Smooth muscle cell of the brain vasculature (primary cell): ENCODE measurements around the gene KRT33A.
"Not testable (repeated sequence)": the region's sequence is repeated elsewhere in the genome, so short reads cannot be mapped to it uniquely, and the experiment has no call there.

Experiments
- DNase-seq: peaks from one replicate; pipeline ENCODE4 v3.0.0-alpha.2; 2012; ENCODE audit warnings: low read depth, low spot score

The KRT33A gene

GRCh38 chr17:41363881-41364280 lies 13.3 kb upstream of the KRT33A start:
- no peak for DNase-seq

- no peak for DNase-seq
These were observed 9.8 kb upstream of the KRT33A start for GRCh38 chr17:41360296-41360995.

GRCh38 chr17:41354536-41354935 lies 3.9 kb upstream of the KRT33A start:
- no peak for DNase-seq

GRCh38 chr17:41352597-41353366 lies 2.2 kb upstream of the KRT33A start:
- DNase-seq, result no peak

GRCh38 chr17:41351177-41351576 lies 549 bp upstream of the KRT33A start:
- no peak for DNase-seq

- DNase-seq, result no peak
These were observed 2.5 kb downstream of the KRT33A start for GRCh38 chr17:41347869-41348760.

- not testable (repeated sequence) for DNase-seq
These were observed 4.2 kb downstream of the KRT33A start for GRCh38 chr17:41346421-41346820.

- no peak for DNase-seq
These were observed 4.6 kb downstream of the KRT33A start for GRCh38 chr17:41345992-41346391.

- no peak for DNase-seq
These were observed 7.6 kb downstream of the KRT33A start for GRCh38 chr17:41343029-41343428.

- DNase-seq, result no peak
These were observed 9.4 kb downstream of the KRT33A start for GRCh38 chr17:41340934-41341861.

GRCh38 chr17:41340494-41340893 lies 10.1 kb downstream of the KRT33A start:
- no peak for DNase-seq

GRCh38 chr17:41339571-41340172 lies 11.0 kb downstream of the KRT33A start:
- no peak for DNase-seq

GRCh38 chr17:41338961-41339485 lies 11.6 kb downstream of the KRT33A start:
- no peak for DNase-seq

- no peak for DNase-seq
These were observed 14.9 kb downstream of the KRT33A start for GRCh38 chr17:41335747-41336146.

GRCh38 chr17:41334385-41335305 lies 16.0 kb downstream of the KRT33A start:
- no peak for DNase-seq

- DNase-seq, result no peak
These were observed 16.8 kb downstream of the KRT33A start for GRCh38 chr17:41333836-41334235.

GRCh38 chr17:41333098-41333497 lies 17.5 kb downstream of the KRT33A start:
- DNase-seq, result no peak

- no peak for DNase-seq
These were observed 18.4 kb downstream of the KRT33A start for GRCh38 chr17:41332239-41332638.

GRCh38 chr17:41331606-41332005 lies 19.0 kb downstream of the KRT33A start:
- DNase-seq, result no peak
